ENCODE data around the gene SNAP29. TPM values are rescaled to one million over a fixed set of nuclear protein-coding genes. Genes with fewer than 3 reads are reported as not detected.

Gene SNAP29
- total and polyA plus RNA-seq, 8 donors, result 8.8 to 24.0 (median 15.6) TPM

DNA sequence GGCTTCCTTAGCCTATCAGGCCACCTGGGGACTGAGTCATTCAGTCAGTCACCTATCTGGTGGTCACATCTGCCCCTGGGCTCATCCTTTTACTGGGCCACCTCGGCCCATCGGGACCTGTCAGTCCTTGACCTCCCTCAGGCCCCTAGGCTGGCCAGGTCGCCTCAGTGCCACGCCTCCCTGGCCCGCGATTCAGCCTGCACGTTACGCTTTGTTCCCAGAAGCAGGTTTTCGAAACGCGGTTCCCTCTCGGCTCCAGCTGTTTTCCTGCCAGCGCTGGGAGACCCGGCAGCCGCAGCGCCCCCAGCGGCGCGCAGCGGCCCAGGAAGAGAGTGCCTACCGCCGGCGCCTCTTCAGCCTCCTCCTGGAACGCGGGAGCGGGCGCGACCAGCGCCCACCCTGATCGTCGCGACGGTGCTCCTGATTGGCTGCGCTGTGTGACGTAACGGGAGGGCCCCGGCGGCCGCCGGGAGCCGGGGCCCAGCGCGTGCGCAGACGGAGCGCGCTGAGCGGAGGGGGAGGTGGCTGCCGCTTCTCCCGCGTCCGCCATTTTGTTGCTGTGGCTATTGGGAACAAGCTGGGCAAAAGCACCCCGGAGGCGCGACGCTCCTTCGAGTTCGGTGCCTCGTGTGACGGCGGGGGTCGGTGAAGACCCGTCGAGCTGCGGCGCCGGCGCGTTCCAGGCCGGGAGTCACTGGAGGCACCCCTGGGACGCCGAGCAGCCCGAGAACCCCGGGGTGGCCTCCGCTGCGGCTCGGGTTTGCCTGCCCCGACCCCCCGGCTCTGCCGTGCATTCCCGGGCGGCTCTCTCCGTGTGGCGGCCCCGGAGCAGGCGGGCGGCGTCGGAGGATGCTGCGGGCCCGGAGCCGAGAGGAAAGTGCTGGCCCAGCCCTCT lies 58.4 kb downstream of the SNAP29 start, which contains the start of gene CRKL:
CRKL (plus strand) TSS at position 492 of the 895 bp plus-strand sequence. CDS start 528 bp downstream, outside the sequence.
- H3K36me3 ChIP-seq, result no peaks in the 10 kb centered on the region
- intact Hi-C loops (cut with DNase I; ENCODE audit: low total_unique reads), result no loop called here
- H3K4me3 ChIP-seq, result peak within 1 kb of the TSS; percentile 87 to 99 (median 96)
- no peaks in the 10 kb centered on the region for H3K27me3 ChIP-seq
- peaks cover 20 to 44% (median 36%) of the 10 kb centered on the region in 4 donors for H3K4me1 ChIP-seq
- H3K9me3 ChIP-seq, result no peaks in the 10 kb centered on the region
- DNase-seq, result peak; percentile 98 to 99
- WGBS, 5 donors, result 0 to 1% (median 0%) methylated on average over 47 to 92 of the region's 92 CpGs
- H3K27ac ChIP-seq, result peak within 1 kb of the TSS; percentile 97 to 98 (median 97)
- no peak for TF ChIP-seq POLR2A (IDR thresholded peaks at IDR 0.05)
- peak; percentile 86 to 90 (median 88) for TF ChIP-seq POLR2AphosphoS5 (IDR thresholded peaks at IDR 0.05)
- TF ChIP-seq, protein P1, sequence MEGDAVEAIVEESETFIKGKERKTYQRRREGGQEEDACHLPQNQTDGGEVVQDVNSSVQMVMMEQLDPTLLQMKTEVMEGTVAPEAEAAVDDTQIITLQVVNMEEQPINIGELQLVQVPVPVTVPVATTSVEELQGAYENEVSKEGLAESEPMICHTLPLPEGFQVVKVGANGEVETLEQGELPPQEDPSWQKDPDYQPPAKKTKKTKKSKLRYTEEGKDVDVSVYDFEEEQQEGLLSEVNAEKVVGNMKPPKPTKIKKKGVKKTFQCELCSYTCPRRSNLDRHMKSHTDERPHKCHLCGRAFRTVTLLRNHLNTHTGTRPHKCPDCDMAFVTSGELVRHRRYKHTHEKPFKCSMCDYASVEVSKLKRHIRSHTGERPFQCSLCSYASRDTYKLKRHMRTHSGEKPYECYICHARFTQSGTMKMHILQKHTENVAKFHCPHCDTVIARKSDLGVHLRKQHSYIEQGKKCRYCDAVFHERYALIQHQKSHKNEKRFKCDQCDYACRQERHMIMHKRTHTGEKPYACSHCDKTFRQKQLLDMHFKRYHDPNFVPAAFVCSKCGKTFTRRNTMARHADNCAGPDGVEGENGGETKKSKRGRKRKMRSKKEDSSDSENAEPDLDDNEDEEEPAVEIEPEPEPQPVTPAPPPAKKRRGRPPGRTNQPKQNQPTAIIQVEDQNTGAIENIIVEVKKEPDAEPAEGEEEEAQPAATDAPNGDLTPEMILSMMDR (IDR thresholded peaks at IDR 0.05), result peak in 6 of 7 experiments; percentile 63 to 95 (median 90)

DNA sequence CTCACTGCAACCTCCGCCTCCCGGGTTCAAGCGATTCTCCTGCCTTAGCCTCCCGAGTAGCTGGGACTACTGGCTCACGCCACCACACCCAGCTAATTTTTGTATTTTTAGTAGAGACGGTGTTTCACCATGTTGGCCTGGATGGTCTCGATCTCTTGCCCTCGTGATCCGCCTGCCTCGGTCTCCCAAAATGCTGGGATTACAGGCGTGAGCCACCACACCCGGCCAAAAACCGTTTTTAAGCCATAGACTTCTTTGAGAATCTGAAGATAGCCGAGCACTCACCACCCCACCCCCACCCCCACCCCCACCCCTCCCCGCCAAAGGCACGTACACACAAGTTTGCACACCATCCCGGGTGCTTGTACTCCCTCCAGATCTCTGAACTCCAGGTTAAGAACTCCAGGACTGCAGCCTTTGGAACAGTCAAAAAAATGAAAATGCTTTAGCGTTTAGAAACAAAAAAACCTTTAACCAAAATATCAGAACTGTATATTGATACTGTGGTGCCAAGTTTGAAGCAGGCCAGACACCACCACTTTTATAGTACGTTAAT lies 59.9 kb downstream of the SNAP29 start:
- Histone ChIP-seq H3K27ac (peak overlapping the region in 4 of 5 donors; percentile 97 to 98 (median 98)), H3K4me3 (peak overlapping the region; percentile 87 to 99 (median 96)), H3K9me3 (no peaks in the 10 kb centered on the region), H3K27me3 (no peaks in the 10 kb centered on the region), H3K4me1 (peaks cover 20 to 57% (median 44%) of the 10 kb centered on the region in 4 donors), H3K36me3 (no peaks in the 10 kb centered on the region)
- TF ChIP-seq POLR2A (IDR thresholded peaks at IDR 0.05) (no peak), EP300 (IDR thresholded peaks at IDR 0.05) (no peak), POLR2AphosphoS5 (IDR thresholded peaks at IDR 0.05) (no peak)
- TF ChIP-seq, protein P1 (IDR thresholded peaks at IDR 0.05), result no peak
- 0 to 2% (median 0%) methylated on average over 18 to 19 of the region's 19 CpGs for WGBS, 5 donors
- intact Hi-C loops (cut with DNase I; ENCODE audit: low total_unique reads), result no loop called here
- peak in 1 of 2 donors; percentile 11 for DNase-seq

DNA sequence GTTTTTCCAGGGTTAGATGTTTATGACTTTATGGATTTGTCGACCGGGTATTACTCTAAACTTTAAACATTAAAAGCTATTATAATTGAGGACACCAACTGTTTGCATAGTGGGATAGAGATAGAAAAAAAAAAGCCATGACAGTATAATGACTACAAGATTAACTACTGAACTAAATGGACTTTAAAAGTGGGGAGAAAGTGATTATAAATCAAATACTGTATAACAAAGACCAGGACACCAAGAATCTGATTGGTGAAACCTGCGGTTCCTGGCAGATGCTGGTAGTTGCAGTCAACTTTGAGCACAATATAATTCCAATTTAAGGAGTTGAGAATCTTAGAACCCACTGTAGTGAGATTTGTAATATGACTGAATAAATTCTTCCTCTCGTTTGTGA lies 60.9 kb downstream of the SNAP29 start:
- TF ChIP-seq EP300 (IDR thresholded peaks at IDR 0.05), result no peak
- TF ChIP-seq POLR2A (IDR thresholded peaks at IDR 0.05), result no peak
- TF ChIP-seq, protein P1 (IDR thresholded peaks at IDR 0.05), result no peak
- TF ChIP-seq POLR2AphosphoS5 (IDR thresholded peaks at IDR 0.05), result no peak
- Histone ChIP-seq H3K4me3 (peak overlapping the region; percentile 87 to 99 (median 96)), H3K9me3 (no peaks in the 10 kb centered on the region), H3K27me3 (no peaks in the 10 kb centered on the region), H3K27ac (peak overlapping the region in 2 of 5 donors; percentile 52 to 97), H3K4me1 (peaks cover 20 to 67% (median 49%) of the 10 kb centered on the region in 4 donors), H3K36me3 (no peaks in the 10 kb centered on the region)
- intact Hi-C loops (cut with DNase I; ENCODE audit: low total_unique reads), result no loop called here
- WGBS, 5 donors, result 4 to 7% (median 6%) methylated on average over 4 of the region's 4 CpGs
- DNase-seq, result peak in 1 of 2 donors; percentile 18

DNA sequence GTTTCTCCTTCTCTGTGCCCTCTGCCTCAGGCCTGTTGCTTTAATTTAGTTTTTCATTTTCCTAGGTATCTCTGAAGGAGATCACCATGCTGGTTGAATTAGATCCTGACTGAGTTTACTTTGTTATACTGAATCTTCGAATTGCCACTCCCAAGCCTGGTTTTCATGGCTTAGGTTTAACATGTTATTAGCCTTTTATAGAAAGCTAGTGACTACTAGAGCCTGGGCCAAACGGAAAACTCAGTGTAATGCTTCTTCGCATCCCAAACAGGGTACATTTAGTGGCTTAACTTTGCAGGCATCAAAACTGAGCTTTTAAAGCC lies 62.0 kb downstream of the SNAP29 start:
- H3K27me3 ChIP-seq, result no peaks in the 10 kb centered on the region
- no peaks in the 10 kb centered on the region for H3K9me3 ChIP-seq
- peak overlapping the region in 3 of 4 donors; percentile 87 to 99 (median 93) for H3K4me3 ChIP-seq
- 26 to 38% (median 32%) methylated on average over 3 of the region's 3 CpGs for WGBS, 5 donors
- peak overlapping the region in 2 of 5 donors; percentile 7 to 52 for H3K27ac ChIP-seq
- intact Hi-C loops (cut with DNase I; ENCODE audit: low total_unique reads), result no loop called here
- H3K4me1 ChIP-seq, result peaks cover 20 to 78% (median 60%) of the 10 kb centered on the region in 4 donors
- no peak for DNase-seq
- H3K36me3 ChIP-seq, result no peaks in the 10 kb centered on the region
- TF ChIP-seq, protein P1 (IDR thresholded peaks at IDR 0.05), result no peak
- TF ChIP-seq POLR2A (IDR thresholded peaks at IDR 0.05), result no peak
- no peak for TF ChIP-seq POLR2AphosphoS5 (IDR thresholded peaks at IDR 0.05)
- no peak for TF ChIP-seq EP300 (IDR thresholded peaks at IDR 0.05)

Measured in stomach (tissue), 9 donors.